ENCODE results near the gene STEEP1.

GRCh38 chrX:119583431-119584059 is 18.3 kb upstream of the STEEP1 start:
- TF ChIP-seq CTCF (IDR thresholded peaks at IDR 0.05; ENCODE audit: insufficient read depth, low read depth, low read length) (no peak), EZH2 (IDR thresholded peaks at IDR 0.05; ENCODE audit: insufficient read depth, low read length) (no peak)

All from astrocyte (in vitro differentiated cells and primary cell).